ENCODE measurements around the gene DHX57.
"Not testable (repeated sequence)": the region's sequence is repeated elsewhere in the genome, so short reads cannot be mapped to it uniquely, and the experiment has no call there.

Gene DHX57

GRCh38 chr2:38862476-38862875 is 13.3 kb downstream of the DHX57 start:
- no peak for DNase-seq

GRCh38 chr2:38856165-38856564 is 19.6 kb downstream of the DHX57 start:
- DNase-seq = no peak

DNA sequence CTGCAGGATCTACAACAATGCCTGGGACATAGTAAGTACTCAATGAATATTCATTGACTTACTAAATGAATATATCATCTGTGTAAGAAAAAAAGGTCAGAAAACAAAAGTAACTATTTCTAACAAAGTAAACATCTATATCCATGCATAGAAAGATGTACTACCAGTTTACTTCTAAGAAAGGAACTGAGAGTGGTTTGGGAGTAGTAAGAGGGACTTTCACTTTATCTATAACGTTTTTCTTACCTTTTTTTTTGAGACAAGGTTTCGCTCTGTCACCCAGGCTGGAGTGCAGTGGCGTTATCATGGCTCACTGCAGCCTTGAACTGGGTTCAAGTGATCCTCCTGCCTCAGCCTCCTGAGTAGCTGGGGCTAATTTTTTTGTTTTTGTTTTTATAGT is 25.7 kb downstream of the DHX57 start:
- DNase-seq = no peak

DNA sequence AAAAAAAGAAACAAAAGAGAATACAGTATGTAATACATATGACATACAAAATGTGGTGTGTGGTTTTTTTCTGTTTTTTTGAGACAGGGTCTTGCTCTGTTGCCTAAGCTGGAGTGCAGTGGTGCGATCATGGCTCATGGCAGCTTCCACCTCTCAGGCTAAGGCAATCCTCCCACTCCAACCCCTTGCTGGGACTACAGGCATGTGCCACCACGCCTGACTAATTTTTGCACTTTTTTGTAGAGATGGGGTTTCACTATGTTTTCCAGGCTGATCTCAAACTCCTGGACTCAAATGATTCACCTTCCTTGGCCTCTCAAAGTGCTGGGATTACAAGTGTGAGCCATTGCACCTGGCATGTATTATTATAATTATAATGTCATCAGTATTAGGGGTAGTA is 38.9 kb downstream of the DHX57 start:
- no peak for DNase-seq

DNA sequence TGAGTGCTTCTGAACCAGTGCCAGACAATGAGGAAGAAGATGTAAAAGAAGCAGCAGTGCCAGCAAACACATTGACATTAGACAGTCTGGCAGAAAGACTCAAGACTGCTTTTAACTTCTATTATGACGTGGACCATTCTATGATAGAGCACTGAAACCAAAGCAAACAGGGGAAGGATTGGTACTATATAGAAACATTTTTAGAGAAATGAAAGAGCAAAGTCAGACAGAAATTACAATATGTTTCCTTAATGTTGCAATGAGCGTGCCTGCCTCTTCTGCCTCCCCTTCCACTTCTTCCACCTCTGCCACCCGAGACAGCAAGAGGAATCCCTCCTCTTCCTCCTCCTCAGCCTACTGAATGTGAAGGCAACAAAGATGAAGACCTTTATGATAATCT is 39.7 kb downstream of the DHX57 start:
- no peak for DNase-seq

GRCh38 chr2:38835015-38835601 is 40.6 kb downstream of the DHX57 start:
- DNase-seq = no peak

GRCh38 chr2:38830526-38831159 is 45.1 kb downstream of the DHX57 start:
- DNase-seq = no peak

- no peak for DNase-seq
These were observed 45.8 kb downstream of the DHX57 start for GRCh38 chr2:38829971-38830370.

GRCh38 chr2:38828460-38828859 is 47.3 kb downstream of the DHX57 start:
- no peak for DNase-seq

- not testable (repeated sequence) for DNase-seq
These were observed 48.1 kb downstream of the DHX57 start for GRCh38 chr2:38827539-38828145.

GRCh38 chr2:38825956-38826355 is 49.8 kb downstream of the DHX57 start:
- DNase-seq = no peak

DNA sequence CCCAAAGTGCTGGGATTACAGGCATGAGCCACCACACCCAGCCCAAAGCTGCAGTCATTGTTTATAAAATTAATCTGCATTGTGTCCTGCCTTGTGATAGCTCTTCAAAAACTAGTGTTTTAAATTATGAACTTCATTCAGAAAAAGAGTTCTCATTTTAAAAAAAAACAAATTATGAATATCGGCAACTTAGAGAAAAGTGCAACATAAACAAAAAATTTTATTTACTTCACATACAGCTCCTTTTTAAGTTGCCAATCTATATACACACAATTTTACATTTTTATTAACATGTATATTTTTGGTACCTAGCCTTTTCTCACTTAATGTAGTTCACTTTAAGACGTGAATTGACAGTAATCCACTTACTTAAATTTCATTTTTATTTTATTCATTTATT is 50.8 kb downstream of the DHX57 start:
- DNase-seq = no peak

DNA sequence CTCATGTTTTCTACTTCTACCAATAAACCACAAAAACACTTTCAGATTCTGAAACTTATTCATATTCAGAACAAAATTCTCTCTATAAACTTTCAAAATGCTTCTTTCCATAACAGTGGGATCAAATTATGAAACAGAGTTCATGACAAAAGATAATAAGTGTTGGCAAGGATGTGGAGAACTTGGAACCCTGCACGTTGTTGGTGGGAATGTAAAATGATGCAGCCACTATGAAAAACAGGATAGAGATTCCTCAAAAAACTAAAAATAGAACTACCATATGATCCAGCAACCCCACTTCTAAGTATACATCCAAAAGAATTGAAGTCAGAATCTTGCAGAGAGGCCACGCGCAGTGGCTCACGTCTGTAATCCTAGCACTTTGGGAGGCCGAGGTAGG is 52.3 kb downstream of the DHX57 start:
- no peak for DNase-seq

GRCh38 chr2:38818565-38818964 is 57.2 kb downstream of the DHX57 start:
- no peak for DNase-seq

DNA sequence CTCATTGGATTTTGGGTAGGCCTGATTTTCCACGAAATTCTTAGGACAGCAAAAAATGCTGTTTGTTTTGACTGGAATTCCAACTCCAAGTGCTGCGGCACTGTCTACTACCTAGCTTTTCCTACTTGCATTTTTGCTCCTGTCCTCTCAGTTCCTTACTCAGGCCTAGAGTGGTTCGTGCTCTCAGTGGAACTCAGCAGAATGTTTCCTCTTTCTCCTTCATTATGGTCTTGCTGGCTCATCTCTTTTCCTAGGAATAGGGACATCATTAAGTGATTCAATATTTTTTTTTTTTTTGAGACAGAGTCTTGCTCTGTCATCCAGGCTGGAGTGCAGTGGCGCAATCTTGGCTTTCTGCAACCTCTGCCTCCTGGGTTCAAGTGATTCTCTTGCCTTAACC is 59.8 kb downstream of the DHX57 start:
- DNase-seq = no peak

GRCh38 chr2:38810488-38810887 is 65.2 kb downstream of the DHX57 start:
- DNase-seq = no peak

DNA sequence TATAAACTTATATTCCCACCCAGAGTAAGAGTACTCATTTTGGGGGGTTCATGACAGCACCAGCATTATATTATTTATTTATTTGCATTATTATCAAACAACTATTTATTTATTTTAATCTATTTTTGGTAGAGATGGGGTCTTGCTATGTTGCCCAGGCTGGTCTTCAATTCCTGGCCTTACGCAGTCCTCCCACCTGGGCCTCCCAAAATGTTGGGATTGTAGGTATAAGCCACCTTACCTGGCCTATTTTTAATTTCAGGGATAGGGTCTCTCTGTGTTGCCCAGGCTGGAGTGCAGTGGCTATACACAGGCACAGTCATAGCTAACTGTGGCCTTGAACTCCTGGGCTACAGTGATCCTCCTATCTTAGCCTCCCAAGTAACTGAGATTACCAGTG is 67.1 kb downstream of the DHX57 start:
- DNase-seq = no peak

DNA sequence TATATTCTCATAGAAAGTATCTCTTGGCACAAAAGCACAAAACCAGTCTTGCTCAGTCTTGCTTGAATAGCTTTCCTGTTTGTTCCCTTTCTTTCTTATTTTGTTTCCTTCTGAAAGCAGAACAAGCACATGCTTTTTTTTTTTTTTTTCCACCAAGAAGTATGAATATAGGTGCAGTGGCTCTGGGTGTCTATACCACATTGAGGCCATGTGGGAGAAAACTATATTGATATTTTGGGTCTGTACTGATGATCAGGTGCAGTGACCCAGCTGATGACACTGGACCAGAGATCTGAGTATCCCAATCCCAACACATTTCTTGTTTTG is 69.0 kb downstream of the DHX57 start:
- no peak for DNase-seq

GRCh38 chr2:38806015-38806732 is 69.6 kb downstream of the DHX57 start:
- DNase-seq = no peak

DNA sequence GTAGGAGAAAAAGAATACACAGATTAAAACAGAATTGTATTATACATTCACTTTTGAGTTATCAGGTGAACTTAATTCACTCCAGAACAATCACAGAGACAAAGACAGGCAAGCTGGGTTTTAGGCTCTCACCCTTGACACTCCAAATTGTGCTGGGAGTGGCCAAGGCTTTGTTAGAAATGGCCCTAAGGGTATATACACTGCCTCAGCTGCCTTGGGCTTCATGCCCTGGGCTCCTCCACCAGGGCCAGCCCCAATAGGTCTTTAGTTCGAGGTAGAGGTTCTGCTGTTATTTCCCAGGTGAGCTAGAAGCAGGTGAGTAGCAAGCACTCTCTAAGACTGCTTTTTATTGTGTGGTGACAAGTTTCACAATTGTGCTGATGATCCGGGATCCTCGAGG is 77.8 kb downstream of the DHX57 start:
- no peak for DNase-seq

GRCh38 chr2:38797250-38797676 is 78.5 kb downstream of the DHX57 start:
- no peak for DNase-seq

DNA sequence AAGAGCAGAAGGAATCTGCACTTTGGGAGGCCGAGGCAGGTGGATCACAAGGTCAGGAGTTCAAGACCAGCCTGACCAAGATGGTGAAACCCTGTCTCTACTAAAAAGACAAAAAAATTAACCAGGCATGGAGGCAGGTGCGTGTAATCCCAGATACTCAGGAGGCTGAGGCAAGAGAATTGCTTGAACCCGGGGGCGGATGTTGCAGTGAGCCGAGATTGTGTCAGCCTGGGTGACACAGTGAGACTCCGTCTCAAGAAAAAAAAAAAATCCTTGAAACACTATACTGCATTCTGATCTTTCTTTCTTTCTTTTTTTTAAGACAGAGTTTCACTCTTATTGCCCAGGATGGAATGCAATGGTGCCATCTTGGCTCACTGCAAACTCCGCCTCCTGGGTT is 80.7 kb downstream of the DHX57 start:
- DNase-seq = not testable (repeated sequence)

DNA sequence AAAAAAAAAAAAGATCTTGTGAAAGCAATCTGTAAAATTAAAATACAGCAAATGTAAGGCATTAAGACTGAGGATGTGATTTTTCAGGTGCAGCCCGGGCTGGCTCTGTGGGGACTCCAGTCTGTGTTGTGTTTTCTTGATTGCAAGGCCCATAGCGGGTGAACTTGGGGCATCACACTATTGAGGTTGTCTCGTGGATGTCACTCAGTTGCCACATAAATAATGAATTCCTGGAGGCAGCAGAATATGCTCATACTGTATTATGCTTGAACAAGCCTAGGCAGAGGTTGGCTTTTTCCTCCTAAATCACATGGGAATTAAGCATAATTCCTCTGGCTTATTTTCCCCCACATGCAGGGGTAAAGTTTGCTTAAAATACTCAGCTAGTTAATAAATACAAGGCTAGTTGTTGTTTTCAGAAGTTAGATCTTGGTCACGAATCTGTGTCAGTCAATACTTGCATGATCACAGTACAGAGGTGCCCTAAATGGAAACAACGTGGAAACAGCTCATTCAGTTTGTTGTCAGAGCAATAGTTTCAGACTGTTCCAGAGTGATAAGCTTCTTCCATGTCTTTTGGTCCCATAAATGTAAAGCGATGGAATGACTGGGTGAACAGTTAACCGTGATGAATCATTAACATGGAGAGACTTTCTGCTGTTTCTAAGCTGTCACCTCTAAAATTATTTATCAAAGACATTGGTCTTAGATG is 81.3 kb downstream of the DHX57 start:
- no peak for DNase-seq

DNA sequence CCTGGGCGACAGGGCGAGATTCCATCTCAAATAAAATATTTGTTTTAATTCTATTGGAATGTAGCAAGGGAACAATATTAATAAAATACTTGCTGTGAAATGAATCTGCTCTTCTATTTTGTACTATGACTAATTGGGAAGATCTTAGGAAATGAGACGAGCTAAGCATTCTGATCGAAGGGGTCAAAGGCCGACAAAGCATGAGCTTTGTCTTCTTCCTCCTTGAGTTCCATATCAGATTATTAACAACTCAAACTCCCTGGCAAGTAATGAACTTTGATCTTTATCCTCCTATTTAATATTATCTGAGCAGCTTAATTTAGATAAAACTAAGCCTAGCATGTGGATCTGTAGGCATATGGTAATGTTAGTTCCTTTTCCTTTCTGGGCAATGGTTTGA is 82.2 kb downstream of the DHX57 start:
- no peak for DNase-seq
